ENCODE measurements around the gene MFF.

- TF ChIP-seq POLR2A (IDR thresholded peaks at IDR 0.05) (no peak), CTCF (IDR thresholded peaks at IDR 0.05) (no peak)
Measured at GRCh38 chr2:227320305-227321094, 4.6 kb upstream of the MFF start.

Measured in upper lobe of left lung (tissue), 4 donors.